Brain microvascular endothelial cell (primary cell): ENCODE data around the gene CCDC50.

Source experiments
- DNase-seq: peaks from one replicate; pipeline ENCODE4 v3.0.0-alpha.2; 2020
- H3K27ac ChIP-seq: fragments of 250-450 bp; sonication (Bioruptor Pico); 2 replicates; pipeline ENCODE4 v1.5.1; 2020; ENCODE audit warnings: mild to moderate bottlenecking, moderate library complexity
- H3K27me3 ChIP-seq: fragments of 250-450 bp; sonication (Bioruptor Pico); replicated peaks from 2 replicates; pipeline ENCODE4 v1.5.1; 2020; ENCODE audit warnings: mild to moderate bottlenecking
- H3K36me3 ChIP-seq: fragments of 250-450 bp; sonication (Bioruptor Pico); replicated peaks from 2 replicates; pipeline ENCODE4 v1.5.1; 2020; ENCODE audit warnings: mild to moderate bottlenecking
- H3K4me3 ChIP-seq: 2 replicates; pipeline ENCODE4 v1.5.1; 2011; ENCODE audit warnings: low read depth, mild to moderate bottlenecking, control low read depth, low read length, moderate library complexity
- CTCF ChIP-seq: IDR thresholded peaks from 2 replicates; pipeline ENCODE4 v1.5.1; 2011; ENCODE audit warnings: low read depth, mild to moderate bottlenecking, moderate library complexity, low read length, control low read depth, inconsistent platforms; ENCODE audit errors: missing control alignments
- in situ Hi-C: cut with HindIII; loops from 2 replicates; pipeline ENCODE4 v1.10.0; 2017; ENCODE audit warnings: low sequenced_read_pairs, low pct_ligation_motif_present

The CCDC50 gene

GRCh38 chr3:191431160-191431822 is 102.1 kb downstream of the CCDC50 start:
- Histone ChIP-seq H3K4me3 (no peak overlapping the region), H3K27ac (no peak overlapping the region), H3K27me3 (no peaks in the 10 kb centered on the region), H3K36me3 (no peaks in the 10 kb centered on the region)
- TF ChIP-seq CTCF: no peak
- DNase-seq: no peak
- in situ Hi-C loops: no loop called here

- no peaks in the 10 kb centered on the region for H3K36me3 ChIP-seq
- H3K4me3 ChIP-seq: no peak overlapping the region
- no peak for DNase-seq
- H3K27ac ChIP-seq: no peak overlapping the region
- TF ChIP-seq CTCF: no peak
- in situ Hi-C loops: no loop called here
- H3K27me3 ChIP-seq: no peaks in the 10 kb centered on the region
These were observed 103.0 kb downstream of the CCDC50 start for GRCh38 chr3:191432162-191432561.

- no peak overlapping the region for H3K27ac ChIP-seq
- H3K27me3 ChIP-seq: no peaks in the 10 kb centered on the region
- in situ Hi-C loops: no loop called here
- H3K4me3 ChIP-seq: no peak overlapping the region
- DNase-seq: no peak
- no peaks in the 10 kb centered on the region for H3K36me3 ChIP-seq
- TF ChIP-seq CTCF: no peak
These were observed 104.8 kb downstream of the CCDC50 start for GRCh38 chr3:191434024-191434423.

GRCh38 chr3:191435981-191436380 is 106.8 kb downstream of the CCDC50 start:
- Histone ChIP-seq H3K27me3 (no peaks in the 10 kb centered on the region), H3K36me3 (no peaks in the 10 kb centered on the region), H3K4me3 (no peak overlapping the region), H3K27ac (no peak overlapping the region)
- in situ Hi-C loops: no loop called here
- TF ChIP-seq CTCF: no peak
- DNase-seq: no peak

- in situ Hi-C loops: no loop called here
- TF ChIP-seq CTCF: no peak
- H3K4me3 ChIP-seq: no peak overlapping the region
- no peak for DNase-seq
- no peak overlapping the region for H3K27ac ChIP-seq
- no peaks in the 10 kb centered on the region for H3K36me3 ChIP-seq
- no peaks in the 10 kb centered on the region for H3K27me3 ChIP-seq
These were observed 109.1 kb downstream of the CCDC50 start for GRCh38 chr3:191438150-191438814.
